HepG2 (cell line): ENCODE measurements around the gene FAAP100. TPM values are rescaled to one million over a fixed set of nuclear protein-coding genes. Genes with fewer than 3 reads are reported as not detected.

Experiments used
- ADNP ChIP-seq: sonication (generic); formaldehyde crosslinking; IDR thresholded peaks from 2 replicates; pipeline ENCODE4 v1.4.0; 2020; ENCODE audit warnings: missing genetic modification reagents
- FOXK1 ChIP-seq: sonication (generic); formaldehyde crosslinking; IDR thresholded peaks from 2 replicates; pipeline ENCODE4 v1.4.0; 2020; ENCODE audit warnings: low read depth, missing genetic modification reagents, borderline replicate concordance
- GLMP ChIP-seq: sonication (generic); formaldehyde crosslinking; IDR thresholded peaks from 2 replicates; pipeline ENCODE4 v1.9.0; 2021; ENCODE audit warnings: missing genetic modification reagents, mild to moderate bottlenecking, borderline replicate concordance
- GMEB1 ChIP-seq: sonication (generic); formaldehyde crosslinking; IDR thresholded peaks from 2 replicates; pipeline ENCODE4 v1.5.1; 2020; ENCODE audit warnings: missing genetic modification reagents, mild to moderate bottlenecking, borderline replicate concordance
- IRF9 ChIP-seq: sonication (generic); formaldehyde crosslinking; IDR thresholded peaks from 2 replicates; pipeline ENCODE4 v1.8.0; 2022; ENCODE audit warnings: missing genetic modification reagents, mild to moderate bottlenecking, borderline replicate concordance
- MAX ChIP-seq: IDR thresholded peaks from 2 replicates; pipeline ENCODE4 v1.6.1; 2012; ENCODE audit warnings: inconsistent platforms
- MNT ChIP-seq: fragments of 450-650 bp; IDR thresholded peaks from 2 replicates; pipeline ENCODE4 v1.6.1; 2016
- PRDM10 ChIP-seq: sonication (generic); formaldehyde crosslinking; IDR thresholded peaks from 2 replicates; pipeline ENCODE4 v1.4.0; 2020; ENCODE audit warnings: low read depth, missing genetic modification reagents
- RORA ChIP-seq: sonication (generic); formaldehyde crosslinking; IDR thresholded peaks from 2 replicates; pipeline ENCODE4 v1.5.0; 2020; ENCODE audit warnings: mild to moderate bottlenecking, missing genetic modification reagents, moderate library complexity
- SMC3 ChIP-seq: IDR thresholded peaks from 2 replicates; pipeline ENCODE4 v1.6.1; 2011; ENCODE audit warnings: low read length, improper control_type of control experiment
- SRY ChIP-seq: sonication (generic); formaldehyde crosslinking; IDR thresholded peaks from 2 replicates; pipeline ENCODE4 v1.8.0; 2022; ENCODE audit warnings: mild to moderate bottlenecking, missing genetic modification reagents
- STAT5B ChIP-seq: sonication (generic); formaldehyde crosslinking; IDR thresholded peaks from 2 replicates; pipeline ENCODE4 v1.4.0; 2020; ENCODE audit warnings: missing genetic modification reagents
- TERF1 ChIP-seq: sonication (generic); formaldehyde crosslinking; IDR thresholded peaks from 2 replicates; pipeline ENCODE4 v1.8.0; 2022; ENCODE audit warnings: mild to moderate bottlenecking, missing genetic modification reagents, moderate library complexity
- ZBTB38 ChIP-seq: sonication (generic); formaldehyde crosslinking; IDR thresholded peaks from 2 replicates; pipeline ENCODE4 v1.5.1; 2020; ENCODE audit warnings: mild to moderate bottlenecking, missing genetic modification reagents
- ZNF597 ChIP-seq: sonication (generic); formaldehyde crosslinking; IDR thresholded peaks from 2 replicates; pipeline ENCODE4 v1.5.0; 2020; ENCODE audit warnings: missing genetic modification reagents
- ZNF674 ChIP-seq: sonication (generic); formaldehyde crosslinking; IDR thresholded peaks from 2 replicates; pipeline ENCODE4 v1.5.0; 2020; ENCODE audit warnings: low read depth, mild to moderate bottlenecking, missing genetic modification reagents
- ZZZ3 ChIP-seq: sonication (generic); formaldehyde crosslinking; IDR thresholded peaks from 2 replicates; pipeline ENCODE4 v1.4.0; 2020; ENCODE audit warnings: missing genetic modification reagents, mild to moderate bottlenecking, borderline replicate concordance
- polyA plus RNA-seq, 8 experiments: library from polyadenylated mRNA; depleted of rRNA in 3 of 8; stranded (reverse) in 7 of 8; unstranded in 1 of 8; fragments of >200 nt; fragmentation: Illumina TruSeq in 4 of 8; extraction: Trizol in 4 of 8; gene quantifications; 2 replicates each; pipeline versions ENCODE4 v1.2.1 to v1.2.3, GENCODE V29; 2011 to 2016; ENCODE audit warnings: low read depth in 4 of 8, missing spikeins in 1 of 8, mixed read lengths in 1 of 8; ENCODE audit not compliant: insufficient read depth in 1 of 8
- total RNA-seq, 5 experiments: library from RNA; depleted of rRNA; stranded (reverse); fragments of >200 nt; fragmentation: Illumina TruSeq; extraction: Trizol; gene quantifications; 2 replicates each; pipeline ENCODE4 v1.2.3, GENCODE V29; 2016; ENCODE audit warnings: low read depth in 1 of 5

The FAAP100 gene
- total and polyA plus RNA-seq, 2 of the 13 experiments (the other 11 are each of a cell fraction or from before 2014, with no cell fraction given), result 7.6 to 20.8 TPM

- TF ChIP-seq ZZZ3 (CRISPR knock-in tag), result no peak
- TF ChIP-seq ZNF597 (CRISPR knock-in tag), result no peak
- TF ChIP-seq PRDM10 (CRISPR knock-in tag), result no peak
- no peak for TF ChIP-seq MNT
- 0 out of 2 replicates have a peak, but pooled peaks have one; percentile 35 for TF ChIP-seq MAX
- no peak for TF ChIP-seq ZNF674 (CRISPR knock-in tag)
- TF ChIP-seq GMEB1 (CRISPR knock-in tag), result no peak
- no peak for TF ChIP-seq GLMP (CRISPR knock-in tag)
- no peak for TF ChIP-seq STAT5B
- TF ChIP-seq IRF9 (CRISPR knock-in tag), result no peak
- TF ChIP-seq ADNP (CRISPR knock-in tag), result no peak
- TF ChIP-seq FOXK1 (CRISPR knock-in tag), result no peak
- TF ChIP-seq SRY (CRISPR knock-in tag), result no peak
- no peak for TF ChIP-seq RORA (CRISPR knock-in tag)
- TF ChIP-seq SMC3, result peak; percentile 48; the same call in 1 of the 2 replicates
- TF ChIP-seq TERF1 (CRISPR knock-in tag), result no peak
- TF ChIP-seq ZBTB38, result 0 out of 2 replicates have a peak, but pooled peaks have one; percentile 28
Measured at GRCh38 chr17:81537343-81537855, 14.8 kb downstream of the FAAP100 start (continued).
